Stimulated activated CD4-positive, alpha-beta T cell treated with anti-CD3 and anti-CD28 coated beads, Interleukin-2, amount 100 ng/mL, for 48 hours (primary cell): ENCODE measurements around the gene PRRC2B.

Source experiments
- DNase-seq, 2 donors: peaks; one replicate each; pipeline ENCODE4 v3.0.0-alpha.2; 2020

Gene PRRC2B

GRCh38 chr9:131473891-131474290 lies 80.0 kb downstream of the PRRC2B start:
- DNase-seq, result no peak

- no peak for DNase-seq
Observed at GRCh38 chr9:131474711-131475110, 80.8 kb downstream of the PRRC2B start.

- DNase-seq, result no peak
Observed at GRCh38 chr9:131475111-131475955, 81.4 kb downstream of the PRRC2B start.

- DNase-seq, result no peak
Observed at GRCh38 chr9:131475956-131476776, 82.3 kb downstream of the PRRC2B start.

GRCh38 chr9:131476777-131477345 lies 83.0 kb downstream of the PRRC2B start:
- no peak for DNase-seq

- no peak for DNase-seq
Observed at GRCh38 chr9:131477367-131477766, 83.5 kb downstream of the PRRC2B start.

GRCh38 chr9:131477816-131478419 lies 84.0 kb downstream of the PRRC2B start:
- DNase-seq, result no peak

GRCh38 chr9:131478421-131478868 lies 84.6 kb downstream of the PRRC2B start:
- peak; percentile 48 to 57 for DNase-seq

GRCh38 chr9:131478911-131479310 lies 85.0 kb downstream of the PRRC2B start:
- DNase-seq, result no peak

- no peak for DNase-seq
Observed at GRCh38 chr9:131480258-131480657, 86.4 kb downstream of the PRRC2B start.

- DNase-seq, result no peak
Observed at GRCh38 chr9:131481441-131482342, 87.8 kb downstream of the PRRC2B start.

- DNase-seq, result no peak
Observed at GRCh38 chr9:131482343-131483006, 88.6 kb downstream of the PRRC2B start.

GRCh38 chr9:131483319-131484050 lies 89.6 kb downstream of the PRRC2B start:
- DNase-seq, result no peak

GRCh38 chr9:131484051-131484445 lies 90.2 kb downstream of the PRRC2B start:
- DNase-seq, result no peak

- no peak for DNase-seq
Observed at GRCh38 chr9:131484560-131485185, 90.8 kb downstream of the PRRC2B start.

- no peak for DNase-seq
Observed at GRCh38 chr9:131485206-131485605, 91.3 kb downstream of the PRRC2B start.

- no peak for DNase-seq
Observed at GRCh38 chr9:131485728-131486422, 92.0 kb downstream of the PRRC2B start.

- DNase-seq, result no peak
Observed at GRCh38 chr9:131487001-131487400, 93.1 kb downstream of the PRRC2B start.

- DNase-seq, result no peak
Observed at GRCh38 chr9:131487621-131488031, 93.7 kb downstream of the PRRC2B start.

GRCh38 chr9:131490514-131490913 lies 96.6 kb downstream of the PRRC2B start:
- DNase-seq, result no peak
